ENCODE measurements around the gene PLCB4.

The PLCB4 gene

GRCh38 chr20:9255171-9255570, 186.3 kb downstream of the PLCB4 start:
- Histone ChIP-seq H3K27ac (no peak overlapping the region), H3K4me3 (no peak overlapping the region)
- TF ChIP-seq CTCF (IDR thresholded peaks at IDR 0.05): no peak
- DNase-seq (ENCODE audit: low spot score): no peak

- no peak for TF ChIP-seq CTCF (IDR thresholded peaks at IDR 0.05)
These were observed 187.5 kb downstream of the PLCB4 start for GRCh38 chr20:9256393-9256792.

GRCh38 chr20:9258901-9259300, 190.0 kb downstream of the PLCB4 start:
- no peak for DNase-seq (ENCODE audit: low spot score)
- Histone ChIP-seq H3K4me3 (no peak overlapping the region), H3K27ac (no peak overlapping the region)
- no peak for TF ChIP-seq CTCF (IDR thresholded peaks at IDR 0.05)

More at GRCh38 chr20:9256393-9256792, 187.5 kb downstream of the PLCB4 start:
- no peak overlapping the region for H3K27ac ChIP-seq
- no peak overlapping the region for H3K4me3 ChIP-seq
- no peak for DNase-seq (ENCODE audit: low spot score)

GRCh38 chr20:9260027-9260426, 191.1 kb downstream of the PLCB4 start:
- TF ChIP-seq CTCF (IDR thresholded peaks at IDR 0.05): no peak
- no peak for DNase-seq (ENCODE audit: low spot score)
- Histone ChIP-seq H3K4me3 (no peak overlapping the region), H3K27ac (no peak overlapping the region)

GRCh38 chr20:9261781-9262180, 192.9 kb downstream of the PLCB4 start:
- no peak overlapping the region for H3K4me3 ChIP-seq
- no peak overlapping the region for H3K27ac ChIP-seq
- TF ChIP-seq CTCF (IDR thresholded peaks at IDR 0.05): no peak
- DNase-seq (ENCODE audit: low spot score): no peak

GRCh38 chr20:9262653-9263194, 193.8 kb downstream of the PLCB4 start:
- H3K27ac ChIP-seq: no peak overlapping the region
- peak overlapping the region; percentile 10 for H3K4me3 ChIP-seq
- DNase-seq (ENCODE audit: low spot score): no peak
- no peak for TF ChIP-seq CTCF (IDR thresholded peaks at IDR 0.05)

- Histone ChIP-seq H3K4me3 (no peak overlapping the region), H3K27ac (peak overlapping the region in 1 of 2 donors; percentile 34)
- DNase-seq (ENCODE audit: low spot score): no peak
- TF ChIP-seq CTCF (IDR thresholded peaks at IDR 0.05): no peak
These were observed 200.5 kb downstream of the PLCB4 start for GRCh38 chr20:9269280-9269971.

All from coronary artery (tissue), 2 donors.